ENCODE data around the gene CD276.

GRCh38 chr15:73740152-73741048 is 56.2 kb downstream of the CD276 start:
- TF ChIP-seq ZFX (IDR thresholded peaks at IDR 0.05) (no peak), CTCF (conservative IDR thresholded peaks at IDR 0.05) (no peak)

Data from C4-2B (cell line).